HepG2 (cell line): ENCODE measurements around the gene CPM. TPM values are rescaled to one million over a fixed set of nuclear protein-coding genes. Genes with fewer than 3 reads are reported as not detected.

Experiments
- LCORL ChIP-seq, 2 experiments: fragments of 450-650 bp in 1 of 2; sonication (generic) in 1 of 2; formaldehyde crosslinking in 1 of 2; IDR thresholded peaks; 2 replicates each; pipeline versions ENCODE4 v1.5.0 to v1.6.1; 2017 to 2020; ENCODE audit warnings: antibody characterized with exemption in 1 of 2, missing genetic modification reagents in 1 of 2
- ZNF12 ChIP-seq: sonication (generic); formaldehyde crosslinking; IDR thresholded peaks from 2 replicates; pipeline ENCODE4 v1.5.0; 2020; ENCODE audit warnings: missing genetic modification reagents
- polyA plus RNA-seq, 8 experiments: library from polyadenylated mRNA; depleted of rRNA in 3 of 8; stranded (reverse) in 7 of 8; unstranded in 1 of 8; fragments of >200 nt; fragmentation: Illumina TruSeq in 4 of 8; extraction: Trizol in 4 of 8; gene quantifications; 2 replicates each; pipeline versions ENCODE4 v1.2.1 to v1.2.3, GENCODE V29; 2011 to 2016; ENCODE audit warnings: low read depth in 4 of 8, missing spikeins in 1 of 8, mixed read lengths in 1 of 8; ENCODE audit not compliant: insufficient read depth in 1 of 8
- total RNA-seq, 5 experiments: library from RNA; depleted of rRNA; stranded (reverse); fragments of >200 nt; fragmentation: Illumina TruSeq; extraction: Trizol; gene quantifications; 2 replicates each; pipeline ENCODE4 v1.2.3, GENCODE V29; 2016; ENCODE audit warnings: low read depth in 1 of 5
- TF ChIP-seq, protein P1 (sequence below): sonication (generic); formaldehyde crosslinking; IDR thresholded peaks from 2 replicates; pipeline ENCODE4 v1.5.1; 2020; ENCODE audit warnings: missing genetic modification reagents, mild to moderate bottlenecking, borderline replicate concordance
- TF ChIP-seq, protein P2 (sequence below): sonication (generic); formaldehyde crosslinking; IDR thresholded peaks from 2 replicates; pipeline ENCODE4 v1.4.0; 2020; ENCODE audit warnings: missing genetic modification reagents
- TF ChIP-seq, protein P3 (sequence below): sonication (generic); formaldehyde crosslinking; IDR thresholded peaks from 2 replicates; pipeline ENCODE4 v1.5.0; 2020; ENCODE audit warnings: missing genetic modification reagents
- TF ChIP-seq, protein P4 (sequence below): sonication (generic); formaldehyde crosslinking; IDR thresholded peaks from 2 replicates; pipeline ENCODE4 v1.5.1; 2020; ENCODE audit warnings: mild to moderate bottlenecking, missing genetic modification reagents, borderline replicate concordance

Gene CPM
- total and polyA plus RNA-seq, 2 of the 13 experiments (the other 11 are each of a cell fraction or from before 2014, with no cell fraction given), result not detected

DNA sequence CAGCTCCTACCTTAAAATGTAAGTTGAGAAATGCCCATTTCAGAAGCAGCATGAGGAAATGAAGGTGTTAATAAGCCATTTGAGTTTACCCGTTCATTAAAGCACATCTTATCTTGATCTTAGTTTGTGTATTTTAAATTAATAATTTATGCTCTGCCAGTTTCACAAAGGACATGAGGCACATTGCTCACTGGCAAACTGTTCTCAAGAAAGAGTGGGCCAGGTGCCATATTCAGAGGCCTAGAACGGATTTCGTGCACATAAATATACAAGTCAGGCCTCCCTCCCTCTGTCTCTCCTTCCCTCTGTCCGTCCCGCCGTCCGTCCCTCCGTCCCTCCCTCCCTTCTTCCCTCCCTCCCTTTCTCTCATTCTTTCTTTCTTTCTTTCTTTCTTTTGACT, 29.5 kb downstream of the CPM start (continued):
- TF ChIP-seq, protein P1, sequence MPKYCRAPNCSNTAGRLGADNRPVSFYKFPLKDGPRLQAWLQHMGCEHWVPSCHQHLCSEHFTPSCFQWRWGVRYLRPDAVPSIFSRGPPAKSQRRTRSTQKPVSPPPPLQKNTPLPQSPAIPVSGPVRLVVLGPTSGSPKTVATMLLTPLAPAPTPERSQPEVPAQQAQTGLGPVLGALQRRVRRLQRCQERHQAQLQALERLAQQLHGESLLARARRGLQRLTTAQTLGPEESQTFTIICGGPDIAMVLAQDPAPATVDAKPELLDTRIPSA, result no peak
- TF ChIP-seq LCORL (IDR thresholded peaks at IDR 0.05) (no peak), LCORL (CRISPR knock-in tag; IDR thresholded peaks at IDR 0.05) (no peak), ZNF12 (CRISPR knock-in tag) (no peak)
- TF ChIP-seq, protein P2, sequence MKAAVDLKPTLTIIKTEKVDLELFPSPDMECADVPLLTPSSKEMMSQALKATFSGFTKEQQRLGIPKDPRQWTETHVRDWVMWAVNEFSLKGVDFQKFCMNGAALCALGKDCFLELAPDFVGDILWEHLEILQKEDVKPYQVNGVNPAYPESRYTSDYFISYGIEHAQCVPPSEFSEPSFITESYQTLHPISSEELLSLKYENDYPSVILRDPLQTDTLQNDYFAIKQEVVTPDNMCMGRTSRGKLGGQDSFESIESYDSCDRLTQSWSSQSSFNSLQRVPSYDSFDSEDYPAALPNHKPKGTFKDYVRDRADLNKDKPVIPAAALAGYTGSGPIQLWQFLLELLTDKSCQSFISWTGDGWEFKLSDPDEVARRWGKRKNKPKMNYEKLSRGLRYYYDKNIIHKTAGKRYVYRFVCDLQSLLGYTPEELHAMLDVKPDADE (CRISPR knock-in tag), result no peak
- TF ChIP-seq, protein P3, sequence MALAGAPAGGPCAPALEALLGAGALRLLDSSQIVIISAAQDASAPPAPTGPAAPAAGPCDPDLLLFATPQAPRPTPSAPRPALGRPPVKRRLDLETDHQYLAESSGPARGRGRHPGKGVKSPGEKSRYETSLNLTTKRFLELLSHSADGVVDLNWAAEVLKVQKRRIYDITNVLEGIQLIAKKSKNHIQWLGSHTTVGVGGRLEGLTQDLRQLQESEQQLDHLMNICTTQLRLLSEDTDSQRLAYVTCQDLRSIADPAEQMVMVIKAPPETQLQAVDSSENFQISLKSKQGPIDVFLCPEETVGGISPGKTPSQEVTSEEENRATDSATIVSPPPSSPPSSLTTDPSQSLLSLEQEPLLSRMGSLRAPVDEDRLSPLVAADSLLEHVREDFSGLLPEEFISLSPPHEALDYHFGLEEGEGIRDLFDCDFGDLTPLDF (CRISPR knock-in tag), result no peak
- TF ChIP-seq, protein P4, sequence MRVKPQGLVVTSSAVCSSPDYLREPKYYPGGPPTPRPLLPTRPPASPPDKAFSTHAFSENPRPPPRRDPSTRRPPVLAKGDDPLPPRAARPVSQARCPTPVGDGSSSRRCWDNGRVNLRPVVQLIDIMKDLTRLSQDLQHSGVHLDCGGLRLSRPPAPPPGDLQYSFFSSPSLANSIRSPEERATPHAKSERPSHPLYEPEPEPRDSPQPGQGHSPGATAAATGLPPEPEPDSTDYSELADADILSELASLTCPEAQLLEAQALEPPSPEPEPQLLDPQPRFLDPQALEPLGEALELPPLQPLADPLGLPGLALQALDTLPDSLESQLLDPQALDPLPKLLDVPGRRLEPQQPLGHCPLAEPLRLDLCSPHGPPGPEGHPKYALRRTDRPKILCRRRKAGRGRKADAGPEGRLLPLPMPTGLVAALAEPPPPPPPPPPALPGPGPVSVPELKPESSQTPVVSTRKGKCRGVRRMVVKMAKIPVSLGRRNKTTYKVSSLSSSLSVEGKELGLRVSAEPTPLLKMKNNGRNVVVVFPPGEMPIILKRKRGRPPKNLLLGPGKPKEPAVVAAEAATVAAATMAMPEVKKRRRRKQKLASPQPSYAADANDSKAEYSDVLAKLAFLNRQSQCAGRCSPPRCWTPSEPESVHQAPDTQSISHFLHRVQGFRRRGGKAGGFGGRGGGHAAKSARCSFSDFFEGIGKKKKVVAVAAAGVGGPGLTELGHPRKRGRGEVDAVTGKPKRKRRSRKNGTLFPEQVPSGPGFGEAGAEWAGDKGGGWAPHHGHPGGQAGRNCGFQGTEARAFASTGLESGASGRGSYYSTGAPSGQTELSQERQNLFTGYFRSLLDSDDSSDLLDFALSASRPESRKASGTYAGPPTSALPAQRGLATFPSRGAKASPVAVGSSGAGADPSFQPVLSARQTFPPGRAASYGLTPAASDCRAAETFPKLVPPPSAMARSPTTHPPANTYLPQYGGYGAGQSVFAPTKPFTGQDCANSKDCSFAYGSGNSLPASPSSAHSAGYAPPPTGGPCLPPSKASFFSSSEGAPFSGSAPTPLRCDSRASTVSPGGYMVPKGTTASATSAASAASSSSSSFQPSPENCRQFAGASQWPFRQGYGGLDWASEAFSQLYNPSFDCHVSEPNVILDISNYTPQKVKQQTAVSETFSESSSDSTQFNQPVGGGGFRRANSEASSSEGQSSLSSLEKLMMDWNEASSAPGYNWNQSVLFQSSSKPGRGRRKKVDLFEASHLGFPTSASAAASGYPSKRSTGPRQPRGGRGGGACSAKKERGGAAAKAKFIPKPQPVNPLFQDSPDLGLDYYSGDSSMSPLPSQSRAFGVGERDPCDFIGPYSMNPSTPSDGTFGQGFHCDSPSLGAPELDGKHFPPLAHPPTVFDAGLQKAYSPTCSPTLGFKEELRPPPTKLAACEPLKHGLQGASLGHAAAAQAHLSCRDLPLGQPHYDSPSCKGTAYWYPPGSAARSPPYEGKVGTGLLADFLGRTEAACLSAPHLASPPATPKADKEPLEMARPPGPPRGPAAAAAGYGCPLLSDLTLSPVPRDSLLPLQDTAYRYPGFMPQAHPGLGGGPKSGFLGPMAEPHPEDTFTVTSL (CRISPR knock-in tag), result no peak
